H4 (cell line): ENCODE data around the gene MED20. TPM values are rescaled to one million over a fixed set of nuclear protein-coding genes. Genes with fewer than 3 reads are reported as not detected.

Source experiments
- total RNA-seq: library from RNA; depleted of rRNA; stranded (reverse); fragments of >200 nt; shearing (Covaris generic); gene quantifications from 2 replicates; pipeline ENCODE4 v1.2.3, GENCODE V29; 2014; rRNA removed

Gene MED20
- total RNA-seq, 1 experiment from 2014 or later = 51.8 TPM

Other genes with a start within 250 kb of the MED20 start
- 1.6 and 9.2 TPM in 2 replicates for gene TFEB, start 185.5 kb downstream of the MED20 start, total RNA-seq
- gene PGC, start 173.7 kb downstream of the MED20 start, total RNA-seq = not detected in 2 replicates
- gene FRS3, start 141.2 kb downstream of the MED20 start, total RNA-seq = 0.66 and 1.1 TPM in 2 replicates
- not detected in 2 replicates for gene PRICKLE4, start 140.4 kb downstream of the MED20 start, total RNA-seq
- 222 and 348 TPM in 2 replicates for gene TOMM6, start 133.4 kb downstream of the MED20 start, total RNA-seq
- gene USP49, start 25.8 kb downstream of the MED20 start, total RNA-seq = 1.4 and 1.8 TPM in 2 replicates
- 25.0 and 27.8 TPM in 2 replicates for gene BYSL, start 360 bp upstream of the MED20 start, total RNA-seq
- gene CCND3, start 20.7 kb upstream of the MED20 start, total RNA-seq = 50.0 and 51.3 TPM in 2 replicates
- gene TAF8, start 129.4 kb upstream of the MED20 start, total RNA-seq = 27.8 and 30.4 TPM in 2 replicates
- not detected in 2 replicates for gene C6orf132, start 221.5 kb upstream of the MED20 start, total RNA-seq